Measurements from ENCODE around the gene HGD.

The HGD gene

DNA sequence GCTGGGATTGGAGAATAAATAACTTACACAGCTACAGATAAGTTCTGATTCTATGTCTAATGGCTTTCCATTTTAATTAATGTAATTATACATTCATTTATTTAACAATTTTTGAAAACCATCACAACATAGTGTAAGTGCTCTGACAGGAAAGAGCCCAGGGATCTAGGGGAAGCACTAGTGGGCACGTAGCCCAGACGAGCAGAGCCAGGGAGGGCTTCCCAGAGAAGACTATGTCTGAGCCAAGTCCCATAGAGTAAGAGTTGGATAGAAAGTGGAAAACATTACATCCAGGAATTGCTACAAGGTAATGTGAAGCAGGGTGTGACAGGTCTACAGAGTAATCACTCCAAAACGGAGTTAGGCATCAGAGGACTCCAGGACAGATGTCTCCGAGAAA is 2.9 kb upstream of the HGD start:
- TF ChIP-seq, protein P1, sequence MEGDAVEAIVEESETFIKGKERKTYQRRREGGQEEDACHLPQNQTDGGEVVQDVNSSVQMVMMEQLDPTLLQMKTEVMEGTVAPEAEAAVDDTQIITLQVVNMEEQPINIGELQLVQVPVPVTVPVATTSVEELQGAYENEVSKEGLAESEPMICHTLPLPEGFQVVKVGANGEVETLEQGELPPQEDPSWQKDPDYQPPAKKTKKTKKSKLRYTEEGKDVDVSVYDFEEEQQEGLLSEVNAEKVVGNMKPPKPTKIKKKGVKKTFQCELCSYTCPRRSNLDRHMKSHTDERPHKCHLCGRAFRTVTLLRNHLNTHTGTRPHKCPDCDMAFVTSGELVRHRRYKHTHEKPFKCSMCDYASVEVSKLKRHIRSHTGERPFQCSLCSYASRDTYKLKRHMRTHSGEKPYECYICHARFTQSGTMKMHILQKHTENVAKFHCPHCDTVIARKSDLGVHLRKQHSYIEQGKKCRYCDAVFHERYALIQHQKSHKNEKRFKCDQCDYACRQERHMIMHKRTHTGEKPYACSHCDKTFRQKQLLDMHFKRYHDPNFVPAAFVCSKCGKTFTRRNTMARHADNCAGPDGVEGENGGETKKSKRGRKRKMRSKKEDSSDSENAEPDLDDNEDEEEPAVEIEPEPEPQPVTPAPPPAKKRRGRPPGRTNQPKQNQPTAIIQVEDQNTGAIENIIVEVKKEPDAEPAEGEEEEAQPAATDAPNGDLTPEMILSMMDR (IDR thresholded peaks at IDR 0.05; ENCODE audit: insufficient read depth, missing control alignments) = no peak
- FAIRE-seq (no peak), DNase-seq (ENCODE audit: insufficient read length, low spot score) (no peak)

DNA sequence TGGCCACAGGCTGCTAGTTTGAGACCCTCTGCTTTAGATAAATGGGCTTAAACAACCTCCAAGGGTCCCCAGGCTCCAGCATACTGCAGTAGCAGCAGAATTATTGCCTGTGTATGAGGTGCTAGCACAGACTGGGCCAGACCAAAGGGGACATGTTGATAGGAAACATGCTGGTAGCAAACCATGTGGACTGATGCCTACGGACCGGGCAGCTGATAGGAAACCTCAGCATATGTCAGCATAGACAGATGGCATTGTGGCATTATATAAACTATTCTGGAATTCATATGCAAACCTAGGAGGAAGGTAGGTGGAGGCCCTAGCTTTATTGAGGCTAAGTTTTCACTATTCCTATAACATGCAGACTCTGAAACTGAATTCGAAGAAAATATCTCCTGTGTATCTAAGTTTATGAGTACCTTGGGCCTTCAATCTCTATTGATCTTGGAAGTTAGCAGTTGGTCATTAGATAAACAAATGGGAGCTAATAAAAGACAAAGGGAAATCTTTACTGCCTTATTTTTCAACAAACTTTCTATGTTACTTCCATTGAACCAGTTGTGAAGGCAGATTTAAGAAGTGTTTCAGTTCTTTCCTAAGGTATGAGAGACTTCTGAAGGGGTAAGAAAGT is 1.7 kb upstream of the HGD start:
- TF ChIP-seq, protein P1 (IDR thresholded peaks at IDR 0.05; ENCODE audit: insufficient read depth, missing control alignments) = no peak
- FAIRE-seq = no peak
- no peak for DNase-seq (ENCODE audit: insufficient read length, low spot score)

DNA sequence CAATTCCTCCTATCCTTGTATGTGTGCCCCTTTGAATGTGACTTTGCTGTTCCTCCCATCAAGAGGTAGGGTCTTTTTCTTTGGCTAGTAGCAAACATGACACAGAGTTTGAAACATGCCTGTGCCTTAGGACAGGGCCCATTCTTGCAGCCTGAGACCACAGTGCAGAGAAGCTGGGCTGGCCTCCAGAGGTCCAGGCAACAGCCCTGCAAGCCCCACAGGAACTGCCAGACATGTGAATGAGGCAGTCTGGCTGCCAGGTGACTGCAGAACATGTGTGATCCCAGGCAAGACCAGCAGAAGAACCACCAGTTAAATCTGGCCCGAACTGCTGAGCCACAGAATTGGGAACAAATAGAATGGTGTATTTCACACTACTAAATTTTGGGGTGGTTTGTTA is 1.2 kb upstream of the HGD start:
- no peak for DNase-seq (ENCODE audit: insufficient read length, low spot score)
- FAIRE-seq = no peak
- TF ChIP-seq, protein P1 (IDR thresholded peaks at IDR 0.05; ENCODE audit: insufficient read depth, missing control alignments) = no peak

GRCh38 chr3:120681506-120682038 is 467 bp downstream of the HGD start:
- FAIRE-seq = no peak
- TF ChIP-seq, protein P1 (IDR thresholded peaks at IDR 0.05; ENCODE audit: insufficient read depth, missing control alignments) = no peak
- no peak for DNase-seq (ENCODE audit: insufficient read length, low spot score)

GRCh38 chr3:120681018-120681417 is 1.0 kb downstream of the HGD start:
- TF ChIP-seq, protein P1 (IDR thresholded peaks at IDR 0.05; ENCODE audit: insufficient read depth, missing control alignments) = no peak
- FAIRE-seq = no peak
- no peak for DNase-seq (ENCODE audit: insufficient read length, low spot score)

- FAIRE-seq (no peak), DNase-seq (ENCODE audit: insufficient read length, low spot score) (no peak)
- TF ChIP-seq, protein P1 (IDR thresholded peaks at IDR 0.05; ENCODE audit: insufficient read depth, missing control alignments) = no peak
Observed at GRCh38 chr3:120680193-120680894, 1.7 kb downstream of the HGD start.

- TF ChIP-seq, protein P1 (IDR thresholded peaks at IDR 0.05; ENCODE audit: insufficient read depth, missing control alignments) = no peak
- no peak for DNase-seq (ENCODE audit: insufficient read length, low spot score)
Observed at GRCh38 chr3:120678984-120679383, 3.1 kb downstream of the HGD start.

More at GRCh38 chr3:120678984-120679383, 3.1 kb downstream of the HGD start:
- no peak for FAIRE-seq

Measured in D721Med (cell line).